ENCODE data around the gene MRPL23.

- TF ChIP-seq POLR2A (IDR thresholded peaks at IDR 0.05) (no peak), CTCF (IDR thresholded peaks at IDR 0.05) (no peak), POLR2AphosphoS5 (IDR thresholded peaks at IDR 0.05; ENCODE audit: insufficient read depth in 1 of 2, low read depth in 1 of 2) (no peak)
These were observed 21.9 kb downstream of the MRPL23 start for GRCh38 chr11:1969035-1969434.
